Measurements from ENCODE around the gene CAPNS2. TPM values are rescaled to one million over a fixed set of nuclear protein-coding genes. Genes with fewer than 3 reads are reported as not detected.
"Not testable (repeated sequence)": the region's sequence is repeated elsewhere in the genome, so short reads cannot be mapped to it uniquely, and the experiment has no call there.

The CAPNS2 gene
- polyA plus RNA-seq, 3 donors from 2014 or later: not detected

GRCh38 chr16:55574811-55575210, 8.3 kb downstream of the CAPNS2 start:
- H3K27ac Mint-ChIP-seq: no peak overlapping the region
- no peaks in the 10 kb centered on the region for H3K4me1 Mint-ChIP-seq
- no peak overlapping the region for H3K4me3 Mint-ChIP-seq
- H3K27me3 Mint-ChIP-seq (ENCODE audit: low read depth in 3 of 3): peaks cover 0 to 1% (median 0%) of the 10 kb centered on the region in 3 donors
- peaks cover 0 to 3% (median 0%) of the 10 kb centered on the region in 6 donors for H3K9me3 Mint-ChIP-seq
- DNase-seq: no peak
- H3K36me3 Mint-ChIP-seq: no peaks in the 10 kb centered on the region

DNA sequence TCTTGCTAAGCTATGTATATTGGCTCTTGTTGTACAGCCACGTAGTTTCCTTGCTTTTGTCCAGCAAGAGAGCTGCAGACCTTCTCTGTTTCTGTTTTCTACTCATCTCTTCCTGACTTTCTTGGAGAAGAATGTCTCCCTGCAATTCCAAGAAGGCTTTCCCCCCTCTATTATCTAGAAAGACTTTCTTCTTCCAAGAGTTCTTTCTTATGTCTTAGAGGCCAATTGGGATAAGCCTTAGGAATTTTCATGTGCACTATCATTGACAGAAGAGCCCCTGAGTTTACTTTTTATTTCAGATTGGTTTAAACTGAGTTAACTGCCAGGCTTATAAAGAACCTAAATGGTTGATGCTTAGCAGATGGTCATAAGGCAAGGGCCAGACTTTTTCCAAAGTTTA, 9.0 kb downstream of the CAPNS2 start:
- DNase-seq: no peak
- Mint-ChIP-seq H3K27me3 (ENCODE audit: low read depth in 3 of 3) (peaks cover 0 to 1% (median 0%) of the 10 kb centered on the region in 3 donors), H3K4me3 (no peak overlapping the region), H3K36me3 (no peaks in the 10 kb centered on the region), H3K4me1 (no peaks in the 10 kb centered on the region), H3K27ac (no peak overlapping the region), H3K9me3 (peaks cover 0 to 3% (median 0%) of the 10 kb centered on the region in 6 donors)

DNA sequence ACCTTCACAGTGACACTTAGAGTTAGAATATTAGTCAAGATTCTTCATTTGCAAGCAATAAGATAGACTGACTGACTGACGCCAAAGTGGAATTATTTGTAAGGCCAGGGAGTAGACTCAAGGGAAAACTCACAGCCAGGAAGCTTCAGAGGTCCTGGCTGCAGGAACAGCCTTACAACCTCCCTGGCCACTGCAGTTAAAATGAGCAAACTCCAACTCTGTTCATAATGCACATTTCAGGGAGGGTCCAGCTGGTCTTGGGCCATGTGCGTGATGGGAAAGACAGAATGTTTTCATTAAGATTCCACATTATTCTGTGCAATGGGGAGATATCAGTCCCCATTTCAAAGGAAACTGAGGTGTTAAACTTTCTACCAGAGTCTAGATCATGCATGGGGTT, 9.9 kb downstream of the CAPNS2 start:
- H3K36me3 Mint-ChIP-seq: no peaks in the 10 kb centered on the region
- peaks cover 0 to 3% (median 0%) of the 10 kb centered on the region in 6 donors for H3K9me3 Mint-ChIP-seq
- H3K27ac Mint-ChIP-seq: no peak overlapping the region
- H3K4me1 Mint-ChIP-seq: no peaks in the 10 kb centered on the region
- H3K4me3 Mint-ChIP-seq: no peak overlapping the region
- peaks cover 0 to 1% (median 0%) of the 10 kb centered on the region in 3 donors for H3K27me3 Mint-ChIP-seq (ENCODE audit: low read depth in 3 of 3)
- no peak for DNase-seq

GRCh38 chr16:55577887-55578286, 11.4 kb downstream of the CAPNS2 start:
- Mint-ChIP-seq H3K9me3 (peaks cover 0 to 3% (median 0%) of the 10 kb centered on the region in 6 donors), H3K27me3 (ENCODE audit: low read depth in 3 of 3) (peaks cover 0 to 2% (median 0%) of the 10 kb centered on the region in 3 donors), H3K4me1 (no peaks in the 10 kb centered on the region), H3K36me3 (no peaks in the 10 kb centered on the region), H3K27ac (no peak overlapping the region), H3K4me3 (no peak overlapping the region)
- no peak for DNase-seq

GRCh38 chr16:55585631-55586030, 19.1 kb downstream of the CAPNS2 start:
- H3K36me3 Mint-ChIP-seq: no peaks in the 10 kb centered on the region
- H3K27ac Mint-ChIP-seq: no peak overlapping the region
- H3K27me3 Mint-ChIP-seq (ENCODE audit: low read depth in 3 of 3): peaks cover 0 to 2% (median 0%) of the 10 kb centered on the region in 3 donors
- DNase-seq: no peak
- H3K4me3 Mint-ChIP-seq: no peak overlapping the region
- no peaks in the 10 kb centered on the region for H3K4me1 Mint-ChIP-seq
- H3K9me3 Mint-ChIP-seq: no peaks in the 10 kb centered on the region

DNA sequence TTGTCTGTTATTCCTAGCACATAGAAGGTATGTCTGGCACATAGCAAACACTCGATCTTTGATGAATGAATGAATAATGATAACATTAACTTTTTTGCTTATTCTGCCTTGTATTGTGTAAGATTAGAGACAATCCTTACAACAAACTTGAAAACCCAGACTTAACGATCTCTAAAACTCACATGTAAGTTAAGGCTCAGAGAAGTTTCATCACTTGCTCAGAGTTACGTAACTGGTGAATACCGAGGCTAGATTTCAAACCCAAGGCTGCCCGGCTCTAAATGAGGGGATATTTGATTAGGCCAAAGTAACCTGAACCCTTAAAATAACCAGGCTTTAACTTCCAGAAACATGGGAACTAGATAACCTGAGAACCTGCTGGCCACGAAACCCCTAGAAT, 22.3 kb downstream of the CAPNS2 start:
- Mint-ChIP-seq H3K4me1 (no peaks in the 10 kb centered on the region), H3K4me3 (no peak overlapping the region)
- DNase-seq: no peak

GRCh38 chr16:55592306-55592705, 25.8 kb downstream of the CAPNS2 start:
- Mint-ChIP-seq H3K27ac (no peak overlapping the region), H3K4me1 (no peaks in the 10 kb centered on the region), H3K4me3 (no peak overlapping the region), H3K27me3 (ENCODE audit: low read depth in 3 of 3) (peaks cover 0 to 4% (median 3%) of the 10 kb centered on the region in 3 donors), H3K9me3 (peaks cover 0 to 1% (median 0%) of the 10 kb centered on the region in 6 donors), H3K36me3 (no peaks in the 10 kb centered on the region)
- DNase-seq: no peak

More for the DNA sequence above, 22.3 kb downstream of the CAPNS2 start:
- Mint-ChIP-seq H3K36me3 (no peaks in the 10 kb centered on the region), H3K27me3 (ENCODE audit: low read depth in 3 of 3) (peaks cover 0 to 4% (median 0%) of the 10 kb centered on the region in 3 donors), H3K27ac (no peak overlapping the region), H3K9me3 (peaks cover 0 to 1% (median 0%) of the 10 kb centered on the region in 6 donors)

GRCh38 chr16:55597928-55598327, 31.4 kb downstream of the CAPNS2 start:
- Mint-ChIP-seq H3K9me3 (peaks cover 0 to 1% (median 0%) of the 10 kb centered on the region in 6 donors), H3K27ac (no peak overlapping the region), H3K4me1 (no peaks in the 10 kb centered on the region), H3K4me3 (no peak overlapping the region), H3K27me3 (ENCODE audit: low read depth in 3 of 3) (peaks cover 0 to 3% (median 2%) of the 10 kb centered on the region in 3 donors), H3K36me3 (no peaks in the 10 kb centered on the region)
- DNase-seq: no peak

DNA sequence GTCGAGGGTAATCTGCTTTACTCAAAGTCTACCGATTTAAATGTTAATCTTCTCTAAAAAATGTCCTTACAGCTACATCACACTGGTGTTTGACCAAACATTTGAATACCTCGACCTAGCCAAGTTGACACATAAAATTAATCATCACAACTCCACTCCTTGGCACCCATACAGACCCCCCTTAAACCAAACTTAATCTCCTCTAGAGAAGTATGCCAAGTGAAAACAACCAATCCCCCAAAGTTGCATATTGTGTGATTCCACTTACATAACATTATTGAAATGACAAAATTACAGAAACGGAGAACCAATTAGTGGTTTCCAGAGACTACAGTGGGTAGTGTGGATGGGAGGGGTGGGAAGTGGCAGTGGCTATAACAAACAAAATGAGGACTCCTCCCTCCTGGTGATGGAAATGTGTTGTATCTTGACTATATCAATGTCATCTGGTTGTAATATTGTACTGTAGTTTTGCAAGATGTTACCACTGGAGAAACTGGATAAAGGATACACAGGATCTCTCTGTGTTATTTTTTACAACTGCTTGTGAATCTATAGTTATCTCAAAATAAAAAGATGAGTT, 39.4 kb downstream of the CAPNS2 start:
- Mint-ChIP-seq H3K4me1 (no peaks in the 10 kb centered on the region), H3K9me3 (peaks cover 0 to 1% (median 0%) of the 10 kb centered on the region in 6 donors), H3K36me3 (no peaks in the 10 kb centered on the region), H3K27me3 (ENCODE audit: low read depth in 3 of 3) (peaks cover 0 to 5% (median 4%) of the 10 kb centered on the region in 3 donors), H3K4me3 (no peak overlapping the region), H3K27ac (no peak overlapping the region)
- DNase-seq: no peak

- H3K9me3 Mint-ChIP-seq: peaks cover 0 to 9% (median 0%) of the 10 kb centered on the region in 6 donors
- peaks cover 0 to 5% (median 0%) of the 10 kb centered on the region in 3 donors for H3K36me3 Mint-ChIP-seq
- peaks cover 4 to 5% (median 4%) of the 10 kb centered on the region in 3 donors for H3K27me3 Mint-ChIP-seq (ENCODE audit: low read depth in 3 of 3)
- H3K4me1 Mint-ChIP-seq: no peaks in the 10 kb centered on the region
- no peak overlapping the region for H3K27ac Mint-ChIP-seq
- no peak overlapping the region for H3K4me3 Mint-ChIP-seq
- no peak for DNase-seq
Measured at GRCh38 chr16:55613613-55614335, 47.3 kb downstream of the CAPNS2 start.

DNA sequence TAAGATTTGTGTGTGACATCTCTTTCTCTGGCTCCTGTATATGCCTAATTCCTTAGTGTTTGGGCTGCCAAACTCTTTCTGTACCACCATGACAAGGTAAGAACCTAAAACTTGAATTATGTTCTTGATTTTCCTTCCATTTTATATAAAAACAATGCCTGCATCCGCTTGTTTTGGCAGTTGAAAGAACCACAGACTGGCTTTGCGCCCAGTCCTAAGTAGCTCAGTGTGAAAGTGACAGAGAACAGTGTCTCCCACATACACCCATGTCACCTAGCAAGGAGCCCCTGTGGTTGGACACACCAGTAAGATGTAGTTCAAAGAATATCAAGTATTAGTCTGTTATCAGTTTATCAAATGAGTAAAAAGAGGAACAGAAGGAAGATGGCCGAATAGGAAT, 48.6 kb downstream of the CAPNS2 start:
- H3K9me3 Mint-ChIP-seq: peaks cover 0 to 9% (median 0%) of the 10 kb centered on the region in 6 donors
- no peak overlapping the region for H3K4me3 Mint-ChIP-seq
- no peaks in the 10 kb centered on the region for H3K4me1 Mint-ChIP-seq
- peaks cover 4 to 5% (median 4%) of the 10 kb centered on the region in 3 donors for H3K27me3 Mint-ChIP-seq (ENCODE audit: low read depth in 3 of 3)
- DNase-seq: no peak
- no peak overlapping the region for H3K27ac Mint-ChIP-seq
- H3K36me3 Mint-ChIP-seq: peaks cover 0 to 5% (median 0%) of the 10 kb centered on the region in 3 donors

GRCh38 chr16:55615670-55616069, 49.2 kb downstream of the CAPNS2 start:
- H3K9me3 Mint-ChIP-seq: peaks cover 0 to 12% (median 0%) of the 10 kb centered on the region in 6 donors
- not testable (repeated sequence) for H3K4me3 Mint-ChIP-seq; H3K27ac Mint-ChIP-seq; DNase-seq; H3K4me1 Mint-ChIP-seq; H3K36me3 Mint-ChIP-seq; H3K27me3 Mint-ChIP-seq (ENCODE audit: low read depth in 3 of 3)
